ENCODE data around the gene ATP12A.

Gene ATP12A

DNA sequence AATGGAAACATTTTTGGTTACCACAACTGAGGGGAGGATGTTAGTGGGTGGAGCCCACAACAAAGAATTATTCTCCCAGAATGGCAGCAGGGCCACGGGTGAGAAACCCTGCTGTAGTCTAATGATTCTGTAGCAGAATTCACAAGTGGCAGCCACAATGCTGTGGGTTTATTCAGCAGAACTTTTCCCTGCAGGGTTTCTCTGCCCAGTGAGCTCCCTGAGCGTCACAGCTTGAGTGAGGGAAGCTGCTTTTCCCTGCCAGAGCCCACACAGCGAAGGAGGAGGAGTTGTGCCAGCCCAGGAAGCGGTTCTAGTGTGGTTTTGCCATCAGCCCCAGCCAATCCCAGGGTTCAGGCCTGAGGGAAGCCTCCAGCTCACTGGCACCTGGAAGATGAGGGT, 4.4 kb downstream of the ATP12A start:
- no peak for DNase-seq (ENCODE audit: low read depth in 1 of 2, low spot score in 1 of 2)

DNA sequence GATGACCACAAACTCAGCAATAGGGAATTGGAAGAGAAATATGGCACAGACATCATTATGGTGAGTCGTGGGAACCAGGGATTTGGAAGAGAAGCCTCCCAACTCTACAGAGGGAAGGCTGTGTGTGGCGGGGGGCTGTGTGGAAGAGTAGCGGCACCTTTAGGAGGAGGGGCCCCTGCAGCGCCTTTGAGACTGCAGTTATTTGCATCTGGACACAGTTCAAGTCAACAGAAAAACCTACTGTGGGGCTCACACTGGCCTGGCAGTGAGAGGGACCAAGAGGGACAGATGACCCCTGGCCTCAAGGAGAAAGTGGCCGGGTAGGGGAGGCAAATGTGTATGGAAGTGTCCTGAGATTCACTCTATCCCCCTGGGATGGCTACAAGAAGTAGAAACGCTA, 5.1 kb downstream of the ATP12A start:
- DNase-seq (ENCODE audit: low read depth in 1 of 2, low spot score in 1 of 2) = no peak

DNA sequence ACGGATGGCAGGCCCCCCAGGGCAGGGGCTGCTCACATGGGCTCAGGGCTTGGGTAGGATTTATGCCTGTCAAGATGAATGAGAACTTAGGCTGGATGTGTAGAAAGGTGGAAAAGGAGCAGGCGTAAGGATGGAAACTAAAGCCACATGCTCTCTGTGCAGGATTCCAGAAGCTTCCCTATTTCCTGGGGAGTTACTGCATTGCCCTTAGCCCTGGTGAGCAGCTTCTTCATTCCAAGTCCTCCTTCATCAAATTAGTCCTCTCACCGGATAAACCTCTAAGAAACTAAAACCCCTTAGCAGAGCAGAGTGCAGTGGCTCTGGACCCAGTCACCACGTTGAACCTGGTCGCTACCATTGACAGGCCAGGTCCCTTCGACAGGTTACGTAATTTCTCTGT, 7.4 kb downstream of the ATP12A start:
- no peak for DNase-seq (ENCODE audit: low read depth in 1 of 2, low spot score in 1 of 2)

DNA sequence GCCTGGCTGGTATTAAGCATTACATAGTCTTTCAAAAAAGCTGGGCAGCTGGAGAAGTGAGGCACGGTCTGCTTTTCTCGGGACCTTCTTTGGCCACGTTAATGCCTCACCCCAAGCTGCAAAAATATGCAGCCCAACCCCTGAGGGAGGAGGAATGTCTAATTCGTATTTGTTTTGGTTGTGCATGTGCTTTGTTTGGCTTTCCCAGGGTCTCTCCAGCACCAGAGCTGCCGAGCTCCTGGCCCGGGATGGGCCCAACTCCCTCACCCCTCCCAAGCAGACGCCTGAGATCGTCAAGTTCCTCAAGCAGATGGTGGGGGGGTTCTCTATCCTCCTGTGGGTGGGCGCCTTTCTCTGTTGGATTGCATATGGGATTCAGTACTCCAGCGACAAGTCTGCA, 7.9 kb downstream of the ATP12A start:
- no peak for DNase-seq (ENCODE audit: low read depth in 1 of 2, low spot score in 1 of 2)

DNA sequence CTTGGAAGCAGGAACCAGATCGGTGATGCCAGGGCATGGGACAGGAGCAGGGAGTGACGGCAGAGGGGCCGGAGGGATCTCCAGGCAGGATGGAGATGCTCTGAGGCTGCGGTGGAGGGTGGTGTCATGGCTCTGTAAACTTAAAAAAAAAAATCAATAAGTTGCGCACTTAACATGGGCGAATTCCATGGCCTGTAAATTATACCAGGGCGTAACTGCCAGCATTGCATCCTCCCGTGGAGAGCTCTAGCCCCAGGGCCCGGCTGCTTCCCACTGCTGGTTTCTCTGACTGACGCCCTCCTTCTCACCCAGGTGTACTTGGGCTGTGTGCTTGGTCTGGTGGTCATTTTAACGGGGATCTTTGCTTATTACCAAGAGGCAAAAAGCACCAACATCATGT, 8.7 kb downstream of the ATP12A start:
- DNase-seq (ENCODE audit: low read depth in 1 of 2, low spot score in 1 of 2) = no peak

DNA sequence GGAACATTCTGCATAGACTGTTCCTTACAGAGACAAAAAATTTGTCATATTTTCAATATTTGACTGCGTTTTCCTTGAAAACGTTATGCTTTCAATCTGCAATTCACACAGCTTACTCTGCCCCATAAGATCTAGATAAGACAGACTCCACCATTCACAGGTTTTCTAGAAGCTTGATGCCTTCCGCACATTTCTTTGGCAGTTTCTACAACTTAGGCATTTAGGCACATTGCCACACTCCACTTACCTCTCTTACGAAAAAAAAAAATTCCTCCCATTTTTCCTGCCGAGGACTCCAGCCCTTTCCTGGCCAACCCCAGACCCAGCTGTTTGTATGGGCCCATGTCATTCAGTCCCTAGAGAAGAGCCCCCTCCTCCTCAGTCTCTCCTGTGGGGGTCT, 11.2 kb downstream of the ATP12A start:
- no peak for DNase-seq (ENCODE audit: low read depth in 1 of 2, low spot score in 1 of 2)

DNA sequence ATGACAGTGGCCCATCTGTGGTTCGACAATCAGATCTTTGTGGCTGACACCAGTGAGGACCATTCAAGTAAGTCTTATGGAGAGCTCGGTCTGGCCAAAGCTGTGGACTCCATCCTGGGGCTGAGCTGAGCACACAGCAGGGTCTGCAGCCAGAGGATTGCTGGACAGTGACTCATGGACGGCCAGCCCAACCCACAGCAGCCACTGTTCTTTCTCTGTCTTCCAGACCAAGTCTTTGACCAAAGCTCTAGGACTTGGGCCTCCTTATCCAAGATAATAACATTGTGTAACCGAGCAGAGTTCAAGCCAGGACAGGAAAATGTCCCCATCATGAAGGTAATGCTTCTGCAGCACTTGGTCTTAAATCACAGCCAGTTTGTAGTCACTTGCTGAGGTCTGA, 12.4 kb downstream of the ATP12A start:
- no peak for DNase-seq (ENCODE audit: low read depth in 1 of 2, low spot score in 1 of 2)

DNA sequence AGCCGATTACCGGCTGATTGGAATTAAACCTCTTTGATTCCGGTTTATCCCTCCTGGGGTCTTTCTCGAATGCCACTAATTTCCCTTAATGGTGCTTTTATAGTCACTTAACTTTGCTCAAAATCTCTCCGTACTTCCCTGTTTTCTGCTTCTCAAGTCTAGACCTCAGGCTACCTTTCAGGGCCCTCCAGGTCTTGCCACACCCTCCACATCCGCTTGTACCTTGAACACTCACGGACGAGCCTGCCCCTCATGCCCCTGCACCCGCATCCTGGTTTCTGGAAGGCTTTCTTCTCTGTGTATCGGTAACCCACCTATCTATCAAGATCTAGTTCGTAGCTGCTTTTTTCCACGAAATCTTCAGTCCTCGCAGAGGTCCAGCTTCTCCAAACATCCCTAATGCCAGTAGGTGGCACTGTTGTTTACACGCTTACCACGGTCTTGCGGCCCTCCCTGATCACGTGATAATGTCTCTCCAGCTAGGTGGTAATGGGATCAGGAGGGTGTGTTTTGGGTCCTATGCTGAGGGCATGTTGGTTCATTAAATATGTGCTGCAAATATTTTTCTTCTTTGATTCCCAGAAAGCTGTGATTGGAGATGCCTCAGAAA, 13.8 kb downstream of the ATP12A start:
- no peak for DNase-seq (ENCODE audit: low read depth in 1 of 2, low spot score in 1 of 2)

DNA sequence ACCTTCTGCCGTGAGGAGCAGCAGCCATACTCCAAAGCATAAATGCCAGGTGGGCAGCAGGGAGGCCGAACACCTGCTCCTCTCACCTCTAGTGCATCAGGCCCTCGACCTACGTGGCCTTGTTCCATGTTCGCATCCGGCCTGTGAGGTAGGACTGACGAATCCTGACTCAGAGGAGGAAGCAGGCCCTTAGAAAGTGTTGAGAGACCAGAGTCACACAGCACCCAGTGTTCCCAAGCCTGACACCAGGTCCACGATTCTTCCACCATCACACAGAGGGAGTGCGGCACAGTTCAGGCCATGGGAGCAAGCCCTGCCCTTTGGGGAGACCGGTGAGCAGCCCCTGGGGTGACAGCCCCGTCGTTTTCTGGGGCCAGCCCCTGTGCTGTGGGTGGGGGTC, 14.7 kb downstream of the ATP12A start:
- DNase-seq (ENCODE audit: low read depth in 1 of 2, low spot score in 1 of 2) = no peak

DNA sequence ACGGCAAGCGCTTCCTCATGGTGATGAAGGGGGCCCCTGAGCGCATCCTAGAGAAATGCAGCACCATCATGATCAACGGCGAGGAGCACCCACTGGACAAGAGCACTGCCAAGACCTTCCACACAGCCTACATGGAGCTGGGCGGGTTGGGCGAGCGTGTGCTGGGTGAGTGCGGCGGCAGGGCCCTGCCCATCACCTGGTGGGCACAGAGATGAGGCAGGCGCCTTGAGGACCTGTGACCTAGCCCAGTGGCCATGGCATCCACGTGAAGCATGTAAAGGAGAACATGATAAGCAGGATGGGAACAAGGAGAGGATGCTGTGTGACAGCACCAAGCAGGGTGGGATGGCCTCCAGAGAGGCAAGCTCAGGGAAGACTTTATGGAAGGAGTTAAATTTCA, 18.5 kb downstream of the ATP12A start:
- no peak for DNase-seq (ENCODE audit: low read depth in 1 of 2, low spot score in 1 of 2)

DNA sequence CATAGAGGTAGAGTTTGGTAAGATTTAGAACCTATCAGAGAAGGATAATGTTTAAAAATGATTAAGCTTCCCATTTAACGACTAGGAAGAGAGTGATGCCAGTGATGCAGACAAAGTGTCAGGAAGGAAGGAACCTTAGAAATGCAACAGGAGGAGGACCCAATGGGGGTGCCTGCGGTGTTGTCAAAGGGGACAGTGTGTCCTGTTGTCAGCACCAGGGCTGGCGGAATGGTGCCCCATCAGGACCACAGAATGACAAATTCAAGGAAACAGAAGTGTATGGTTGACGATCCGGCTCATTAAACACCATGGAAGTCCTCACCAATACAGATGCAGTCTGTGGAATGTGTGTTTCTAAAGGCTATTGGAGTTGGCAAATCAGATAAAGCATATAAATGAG, 19.3 kb downstream of the ATP12A start:
- no peak for DNase-seq (ENCODE audit: low read depth in 1 of 2, low spot score in 1 of 2)

DNA sequence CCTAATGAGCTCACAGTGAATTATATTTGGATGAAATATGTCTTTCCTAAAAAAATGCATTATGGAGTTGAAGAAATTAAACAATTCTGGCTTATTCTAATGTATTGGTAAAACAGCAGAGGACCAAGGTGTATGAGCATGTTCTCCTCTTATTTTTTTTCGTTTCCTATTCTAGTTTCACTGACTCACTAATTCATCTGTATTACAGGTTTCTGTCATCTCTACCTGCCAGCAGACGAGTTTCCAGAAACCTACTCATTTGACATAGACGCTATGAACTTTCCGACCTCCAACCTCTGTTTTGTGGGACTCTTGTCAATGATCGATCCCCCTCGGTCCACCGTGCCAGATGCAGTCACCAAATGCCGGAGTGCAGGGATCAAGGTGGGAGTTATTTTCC, 20.3 kb downstream of the ATP12A start:
- DNase-seq (ENCODE audit: low read depth in 1 of 2, low spot score in 1 of 2) = no peak

DNA sequence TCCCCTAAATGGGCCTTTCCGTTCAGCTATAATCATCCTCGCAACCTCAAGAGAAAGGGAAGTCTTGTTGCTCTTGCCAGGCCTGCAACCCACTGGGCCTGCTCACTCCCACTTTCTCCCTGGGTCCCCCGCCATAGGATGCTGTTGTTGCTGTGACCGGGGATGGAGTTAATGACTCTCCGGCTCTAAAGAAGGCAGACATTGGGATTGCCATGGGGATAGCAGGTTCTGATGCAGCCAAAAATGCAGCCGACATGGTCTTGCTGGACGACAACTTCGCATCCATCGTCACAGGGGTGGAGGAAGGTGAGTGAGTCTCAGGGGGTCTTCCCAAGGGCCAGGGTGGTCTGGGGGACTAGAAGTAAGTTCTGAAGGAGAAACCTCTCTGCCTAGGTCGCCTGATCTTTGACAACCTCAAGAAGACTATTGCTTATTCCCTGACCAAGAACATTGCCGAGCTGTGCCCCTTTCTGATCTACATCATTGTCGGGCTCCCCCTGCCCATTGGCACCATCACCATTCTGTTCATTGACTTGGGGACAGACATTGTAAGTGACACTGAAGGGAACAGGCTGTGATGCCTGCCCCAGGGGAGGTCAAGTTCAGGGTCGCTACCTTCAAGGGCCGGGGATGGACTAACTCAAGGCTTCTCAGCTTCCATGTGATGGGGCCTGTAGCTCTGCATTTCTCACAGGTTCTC, 26.8 kb downstream of the ATP12A start:
- DNase-seq (ENCODE audit: low read depth in 1 of 2, low spot score in 1 of 2) = no peak

DNA sequence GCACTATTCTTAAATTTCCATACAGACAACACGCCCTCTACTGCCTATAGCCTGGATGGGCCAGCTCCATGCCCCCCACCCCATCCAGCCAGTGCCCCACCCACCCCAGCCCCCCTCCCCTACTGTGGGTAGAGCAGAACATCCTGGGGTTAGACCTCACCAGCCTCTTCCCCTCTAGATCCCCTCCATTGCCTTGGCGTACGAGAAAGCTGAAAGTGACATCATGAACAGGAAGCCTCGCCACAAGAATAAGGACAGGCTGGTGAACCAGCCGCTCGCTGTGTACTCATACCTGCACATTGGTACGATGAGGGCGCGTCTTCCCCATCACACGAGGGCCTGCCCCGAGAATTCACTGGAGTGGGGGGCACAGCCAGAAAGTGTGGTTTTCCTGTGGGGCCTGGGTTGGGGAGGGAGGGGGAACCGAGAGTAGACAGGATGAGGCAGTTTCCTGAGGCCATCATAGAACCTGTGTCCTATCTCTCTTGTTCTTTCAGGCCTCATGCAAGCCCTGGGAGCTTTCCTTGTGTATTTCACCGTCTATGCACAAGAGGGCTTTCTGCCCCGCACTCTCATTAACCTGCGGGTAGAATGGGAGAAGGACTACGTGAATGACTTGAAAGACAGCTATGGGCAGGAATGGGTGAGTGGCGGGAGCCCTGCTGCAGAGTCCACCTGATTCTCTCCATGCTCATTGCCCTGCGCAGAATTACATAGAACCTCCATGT, 29.1 kb downstream of the ATP12A start:
- DNase-seq (ENCODE audit: low read depth in 1 of 2, low spot score in 1 of 2) = no peak

DNA sequence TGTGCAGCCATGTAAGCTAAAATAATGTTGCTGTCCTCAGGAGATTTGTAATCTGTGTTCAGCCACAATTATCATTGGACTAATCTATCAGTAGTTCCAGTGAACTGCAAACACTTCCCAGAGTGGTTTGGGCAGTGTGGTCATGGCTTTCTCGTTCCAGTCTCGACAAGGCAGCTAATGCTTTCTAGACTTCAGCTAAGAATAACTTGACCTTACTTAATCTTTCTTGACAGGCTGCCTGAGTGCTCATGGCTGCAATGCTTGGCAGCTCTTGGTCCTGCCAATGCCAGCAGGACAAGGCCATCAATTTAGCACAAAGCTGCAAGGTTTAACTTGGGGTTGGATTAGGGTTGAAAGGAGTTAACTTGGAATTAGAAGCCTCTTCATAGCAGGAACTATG, 32.8 kb downstream of the ATP12A start:
- no peak for DNase-seq (ENCODE audit: low read depth in 1 of 2, low spot score in 1 of 2)

DNA sequence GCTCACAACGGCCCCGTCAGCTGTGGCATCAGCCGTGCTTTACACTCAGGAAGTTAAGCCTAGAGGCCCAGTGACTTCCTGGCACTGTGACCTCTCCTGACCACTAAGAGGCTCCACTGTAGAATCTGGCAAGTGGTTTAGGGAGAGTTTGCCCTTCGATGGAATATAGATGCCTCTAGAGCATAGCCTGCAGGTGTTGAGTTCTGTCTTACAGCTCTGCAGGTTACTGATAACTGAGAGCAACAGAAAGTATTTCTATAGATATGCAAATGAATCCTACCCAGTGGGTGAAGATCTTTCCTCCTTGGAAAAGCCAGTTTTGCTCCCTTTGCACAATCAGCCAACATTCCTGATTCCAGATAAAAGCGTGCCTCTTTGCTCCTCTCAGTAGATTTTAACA, 35.8 kb downstream of the ATP12A start:
- DNase-seq (ENCODE audit: low read depth in 1 of 2, low spot score in 1 of 2) = no peak

DNA sequence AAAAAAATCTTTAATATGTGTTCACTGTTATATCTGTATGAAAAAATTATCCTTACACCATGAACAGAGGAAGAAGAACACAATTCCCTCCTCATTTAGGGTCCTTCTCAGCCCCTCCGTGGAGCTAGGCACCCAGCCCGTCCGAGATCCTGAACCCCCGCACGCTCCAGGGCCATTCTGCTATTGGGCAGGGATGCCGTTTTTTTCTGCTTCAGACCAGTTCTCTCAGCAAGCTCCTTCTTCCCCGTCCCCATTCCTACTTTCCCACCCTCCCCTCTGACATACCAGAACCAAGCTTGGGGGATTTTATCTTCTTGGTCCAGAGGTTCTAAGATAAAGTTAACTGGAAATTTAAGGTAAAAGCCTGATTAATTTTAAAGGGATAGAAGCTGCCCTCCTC, 36.2 kb downstream of the ATP12A start:
- DNase-seq (ENCODE audit: low read depth in 1 of 2, low spot score in 1 of 2) = no peak

DNA sequence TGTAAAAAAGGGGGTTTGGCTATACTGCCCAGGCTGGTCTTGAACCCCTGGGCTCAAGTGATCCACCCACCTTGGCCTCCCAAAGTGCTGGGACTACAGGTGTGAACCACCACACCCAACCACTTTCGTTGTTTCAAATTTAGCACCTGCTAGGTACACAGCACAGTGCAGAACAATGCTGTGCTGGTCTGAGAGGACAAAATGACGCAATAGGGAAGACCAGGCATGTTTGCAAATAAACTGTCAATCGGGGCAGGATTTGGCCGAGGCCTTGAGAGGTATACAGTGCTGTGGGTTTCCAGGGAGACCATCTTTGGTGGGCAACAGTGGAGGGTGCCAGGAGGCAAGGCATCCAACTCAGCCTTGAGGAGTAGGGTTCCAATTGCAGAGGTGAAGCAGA, 37.0 kb downstream of the ATP12A start:
- DNase-seq (ENCODE audit: low read depth in 1 of 2, low spot score in 1 of 2) = no peak

DNA sequence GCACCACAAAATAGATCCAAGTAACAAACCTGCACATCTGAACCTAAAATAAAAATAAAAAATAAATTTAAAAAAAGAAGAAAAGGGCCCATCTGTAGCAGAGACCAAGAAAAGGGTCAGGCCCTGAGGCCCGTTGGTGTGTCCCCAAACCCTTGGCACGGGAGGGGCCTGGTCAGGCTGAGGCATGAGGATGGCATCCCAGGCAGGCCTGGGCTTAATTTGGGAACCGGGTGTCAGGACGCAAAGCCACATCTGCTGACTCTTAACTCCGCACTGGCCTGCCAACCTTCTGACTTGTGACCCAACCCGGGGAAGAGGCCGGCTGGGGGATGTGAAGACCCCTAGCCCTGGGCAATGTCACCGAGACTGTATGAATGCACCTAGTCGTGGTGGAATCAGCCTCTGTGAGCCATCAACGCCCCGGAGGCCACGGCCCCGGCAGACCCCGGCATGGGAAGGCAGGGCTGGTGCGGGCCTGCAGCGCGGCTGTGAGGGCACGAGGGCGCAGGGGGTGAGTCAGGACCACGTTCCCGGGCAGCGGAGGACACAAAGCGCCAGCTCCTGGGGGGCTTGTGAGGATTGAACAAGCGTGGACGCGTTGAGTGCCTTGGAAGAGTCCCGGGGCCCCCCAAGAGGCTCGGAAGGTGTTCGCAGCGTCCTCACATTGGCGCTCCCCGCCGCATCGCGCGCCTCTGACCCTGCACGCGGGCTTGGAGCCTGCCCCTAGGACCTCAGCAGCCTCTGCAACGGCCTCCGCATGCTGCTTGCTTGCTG, 38.2 kb downstream of the ATP12A start:
- no peak for DNase-seq (ENCODE audit: low read depth in 1 of 2, low spot score in 1 of 2)

DNA sequence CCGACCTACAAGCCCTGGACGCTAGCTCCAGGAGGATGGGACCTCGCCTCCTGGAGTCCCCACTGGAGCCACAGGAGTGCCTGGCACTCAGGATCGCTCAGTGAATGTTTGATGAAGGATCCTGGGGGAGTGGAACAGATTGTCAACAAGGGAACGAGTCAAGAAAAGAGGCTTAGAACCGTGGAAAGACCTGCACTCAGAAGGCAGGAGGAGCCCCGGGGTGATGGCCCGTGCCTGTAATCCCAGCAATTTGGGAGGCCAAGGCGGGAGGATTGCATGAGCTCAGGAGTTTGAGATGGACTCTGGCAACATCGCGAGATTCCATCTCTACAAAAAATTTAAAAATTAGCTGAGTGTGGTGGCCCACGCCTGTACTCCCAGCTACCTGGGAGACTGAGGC, 38.9 kb downstream of the ATP12A start:
- DNase-seq (ENCODE audit: low read depth in 1 of 2, low spot score in 1 of 2) = no peak

DNA sequence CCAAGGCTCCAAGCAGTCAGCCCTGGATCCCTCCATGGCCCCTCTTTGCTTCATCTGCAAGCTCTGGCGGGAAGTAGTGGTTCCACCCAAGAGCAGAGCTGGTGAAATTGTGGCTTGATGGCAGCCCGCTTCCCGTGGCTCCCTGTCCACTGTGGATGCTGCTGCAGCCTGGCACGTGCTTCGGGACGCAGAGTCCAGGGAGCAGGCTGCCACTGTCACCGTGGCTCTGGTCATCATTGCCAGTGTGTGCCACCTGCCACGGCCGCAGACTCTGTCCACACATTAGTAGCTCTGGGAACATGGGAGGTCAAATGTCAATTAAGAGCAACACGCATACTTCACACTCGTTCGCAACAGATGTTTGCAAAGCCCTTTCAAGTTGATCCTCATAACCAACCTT, 43.0 kb downstream of the ATP12A start:
- DNase-seq (ENCODE audit: low read depth in 1 of 2, low spot score in 1 of 2) = no peak

DNA sequence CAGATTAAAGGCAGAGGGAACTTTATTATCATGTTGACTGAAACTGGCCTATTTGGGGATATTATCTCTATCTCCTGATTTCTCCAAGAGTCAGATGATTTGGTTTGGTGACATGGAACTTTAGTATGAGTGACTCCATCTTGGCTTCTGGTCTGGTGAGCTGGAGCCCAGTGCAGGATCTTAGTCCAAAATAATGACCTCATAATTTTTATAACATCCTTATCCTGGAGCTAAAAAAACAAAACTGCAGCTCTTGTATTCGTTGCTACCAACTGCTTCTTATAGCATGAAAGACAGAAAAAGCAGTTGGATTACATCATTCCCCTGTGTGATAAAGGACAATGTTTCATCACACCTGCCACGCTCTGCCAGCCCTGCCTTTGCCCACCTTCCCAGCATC, 44.5 kb downstream of the ATP12A start:
- DNase-seq (ENCODE audit: low read depth in 1 of 2, low spot score in 1 of 2) = no peak

All from stimulated activated CD4-positive, alpha-beta T cell treated with anti-CD3 and anti-CD28 coated beads, Interleukin-15, amount 100 ng/mL, for 1 hour (primary cell).